EH (cell line): Measurements from ENCODE around the gene METTL25.

Experiments
- DNase-seq: peaks from one replicate; pipeline ENCODE4 v3.0.0-alpha.2; 2015; ENCODE audit warnings: low read depth

The METTL25 gene

GRCh38 chr12:82407481-82407880, 49.2 kb downstream of the METTL25 start:
- DNase-seq = no peak

GRCh38 chr12:82408844-82409243, 50.5 kb downstream of the METTL25 start:
- DNase-seq = no peak

GRCh38 chr12:82411546-82412230, 53.4 kb downstream of the METTL25 start:
- no peak for DNase-seq

- DNase-seq = no peak
Observed at GRCh38 chr12:82412246-82412645, 53.9 kb downstream of the METTL25 start.

- no peak for DNase-seq
Observed at GRCh38 chr12:82414044-82414443, 55.7 kb downstream of the METTL25 start.

- no peak for DNase-seq
Observed at GRCh38 chr12:82414926-82415325, 56.6 kb downstream of the METTL25 start.

GRCh38 chr12:82415402-82415801, 57.1 kb downstream of the METTL25 start:
- peak; percentile 45 for DNase-seq

GRCh38 chr12:82425241-82425640, 66.9 kb downstream of the METTL25 start:
- peak; percentile 60 for DNase-seq

GRCh38 chr12:82426081-82426480, 67.8 kb downstream of the METTL25 start:
- no peak for DNase-seq

- DNase-seq = no peak
Observed at GRCh38 chr12:82426586-82426985, 68.3 kb downstream of the METTL25 start.

- no peak for DNase-seq
Observed at GRCh38 chr12:82430541-82431145, 72.3 kb downstream of the METTL25 start.

- no peak for DNase-seq
Observed at GRCh38 chr12:82434392-82434911, 76.1 kb downstream of the METTL25 start.

GRCh38 chr12:82436354-82436753, 78.0 kb downstream of the METTL25 start:
- DNase-seq = no peak

GRCh38 chr12:82437744-82438143, 79.4 kb downstream of the METTL25 start:
- DNase-seq = no peak

GRCh38 chr12:82438356-82438755, 80.0 kb downstream of the METTL25 start:
- DNase-seq = peak; percentile 30

- peak; percentile 1 for DNase-seq
Observed at GRCh38 chr12:82440885-82441284, 82.6 kb downstream of the METTL25 start.

GRCh38 chr12:82448911-82449578, 90.7 kb downstream of the METTL25 start:
- no peak for DNase-seq

GRCh38 chr12:82456633-82457032, 98.3 kb downstream of the METTL25 start:
- no peak for DNase-seq

- DNase-seq = no peak
Observed at GRCh38 chr12:82458101-82458500, 99.8 kb downstream of the METTL25 start.

GRCh38 chr12:82461393-82461792, 103.1 kb downstream of the METTL25 start:
- no peak for DNase-seq

- no peak for DNase-seq
Observed at GRCh38 chr12:82461836-82462235, 103.5 kb downstream of the METTL25 start.

GRCh38 chr12:82468563-82468962, 110.2 kb downstream of the METTL25 start:
- no peak for DNase-seq

- no peak for DNase-seq
Observed at GRCh38 chr12:82470906-82471512, 112.7 kb downstream of the METTL25 start.
